GM19372 (cell line): Measurements from ENCODE around the gene VNN1.
"Not testable (repeated sequence)": the region's sequence is repeated elsewhere in the genome, so short reads cannot be mapped to it uniquely, and the experiment has no call there.

Source experiments
- ATAC-seq: cut with Tn5 transposase; IDR thresholded peaks from one replicate; pipeline ENCODE4 v1.9.1; 2021; ENCODE audit warnings: mild to moderate bottlenecking, low read depth, moderate library complexity; ENCODE audit not compliant: unreplicated experiment

The VNN1 gene

GRCh38 chr6:132725947-132726607, 12.2 kb upstream of the VNN1 start:
- ATAC-seq, result no peak

- no peak for ATAC-seq
Measured at GRCh38 chr6:132725471-132725870, 11.6 kb upstream of the VNN1 start.

GRCh38 chr6:132719736-132720448, 6.0 kb upstream of the VNN1 start:
- no peak for ATAC-seq

- no peak for ATAC-seq
Measured at GRCh38 chr6:132715881-132716637, 2.2 kb upstream of the VNN1 start.

- ATAC-seq, result no peak
Measured at GRCh38 chr6:132715204-132715603, 1.3 kb upstream of the VNN1 start.

- ATAC-seq, result no peak
Measured at GRCh38 chr6:132714160-132714559, 305 bp upstream of the VNN1 start.

GRCh38 chr6:132712366-132712765, 1.5 kb downstream of the VNN1 start:
- no peak for ATAC-seq

- ATAC-seq, result no peak
Measured at GRCh38 chr6:132708771-132709170, 5.1 kb downstream of the VNN1 start.

GRCh38 chr6:132708002-132708401, 5.9 kb downstream of the VNN1 start:
- no peak for ATAC-seq

GRCh38 chr6:132706756-132707155, 7.1 kb downstream of the VNN1 start:
- ATAC-seq, result not testable (repeated sequence)

GRCh38 chr6:132703936-132704335, 9.9 kb downstream of the VNN1 start:
- no peak for ATAC-seq

- ATAC-seq, result no peak
Measured at GRCh38 chr6:132698608-132699007, 15.2 kb downstream of the VNN1 start.

- ATAC-seq, result no peak
Measured at GRCh38 chr6:132695773-132696172, 18.1 kb downstream of the VNN1 start.

- ATAC-seq, result no peak
Measured at GRCh38 chr6:132693478-132693877, 20.4 kb downstream of the VNN1 start.

- ATAC-seq, result no peak
Measured at GRCh38 chr6:132690678-132691077, 23.2 kb downstream of the VNN1 start.

- ATAC-seq, result no peak
Measured at GRCh38 chr6:132687306-132687705, 26.5 kb downstream of the VNN1 start.

- no peak for ATAC-seq
Measured at GRCh38 chr6:132686531-132686930, 27.3 kb downstream of the VNN1 start.

GRCh38 chr6:132685009-132685408, 28.8 kb downstream of the VNN1 start:
- no peak for ATAC-seq

- no peak for ATAC-seq
Measured at GRCh38 chr6:132684272-132684671, 29.6 kb downstream of the VNN1 start.

- no peak for ATAC-seq
Measured at GRCh38 chr6:132683543-132683942, 30.3 kb downstream of the VNN1 start.

GRCh38 chr6:132679094-132679493, 34.8 kb downstream of the VNN1 start:
- ATAC-seq, result not testable (repeated sequence)
